ENCODE results near the gene TRIOBP. TPM values are rescaled to one million over a fixed set of nuclear protein-coding genes. Genes with fewer than 3 reads are reported as not detected.

TRIOBP gene
- total RNA-seq, 1 donor from 2014 or later, result 49.5 TPM

DNA sequence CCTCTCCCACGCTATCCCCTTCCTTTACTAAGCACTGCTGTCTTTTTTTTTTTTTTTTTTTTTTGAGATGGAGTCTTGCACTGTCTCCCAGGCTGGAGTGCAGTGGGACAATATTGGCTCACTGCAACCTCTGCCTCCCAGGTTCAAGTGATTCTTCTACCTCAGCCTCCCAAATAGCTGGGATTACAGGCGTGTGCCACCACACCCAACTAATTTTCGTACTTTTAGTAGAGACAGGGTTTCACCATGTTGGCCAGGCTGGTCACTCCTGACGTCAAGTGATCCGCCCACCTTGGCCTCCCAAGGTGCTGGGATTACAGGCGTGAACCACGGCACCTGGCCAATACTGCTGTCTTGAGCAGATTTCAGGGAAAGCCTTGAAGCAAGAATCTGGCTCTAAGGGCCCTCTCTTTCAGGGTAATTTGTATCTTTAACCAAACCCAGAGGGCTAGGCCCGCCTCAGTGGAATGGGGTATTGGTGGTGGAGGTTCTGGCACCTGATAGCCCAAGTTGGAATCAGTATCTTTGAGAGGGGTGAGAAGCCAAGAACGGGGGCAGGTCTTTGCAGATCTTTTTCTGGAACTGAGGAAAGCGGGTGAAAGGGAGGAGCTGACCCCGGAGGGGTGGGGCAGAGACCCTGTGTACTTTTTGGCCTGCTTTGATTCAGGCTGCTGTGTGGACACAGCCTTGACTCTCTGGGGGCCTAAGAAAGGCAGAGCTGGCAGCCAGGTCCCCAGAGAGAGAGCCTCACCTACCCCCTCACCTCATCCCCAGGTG is 37.0 kb downstream of the TRIOBP start:
- Mint-ChIP-seq H3K27ac (ENCODE audit: unreplicated experiment) (no peak overlapping the region), H3K4me1 (ENCODE audit: low read depth) (no peaks in the 10 kb centered on the region), H3K9me3 (ENCODE audit: low read depth) (peaks cover 3% of the 10 kb centered on the region), H3K27me3 (ENCODE audit: low read depth) (no peaks in the 10 kb centered on the region), H3K36me3 (ENCODE audit: low read depth) (no peaks in the 10 kb centered on the region), H3K4me3 (ENCODE audit: unreplicated experiment) (no peak overlapping the region)
- DNase-seq (ENCODE audit: low spot score), result no peak
- no peak for TF ChIP-seq CTCF (IDR thresholded peaks at IDR 0.05)

DNA sequence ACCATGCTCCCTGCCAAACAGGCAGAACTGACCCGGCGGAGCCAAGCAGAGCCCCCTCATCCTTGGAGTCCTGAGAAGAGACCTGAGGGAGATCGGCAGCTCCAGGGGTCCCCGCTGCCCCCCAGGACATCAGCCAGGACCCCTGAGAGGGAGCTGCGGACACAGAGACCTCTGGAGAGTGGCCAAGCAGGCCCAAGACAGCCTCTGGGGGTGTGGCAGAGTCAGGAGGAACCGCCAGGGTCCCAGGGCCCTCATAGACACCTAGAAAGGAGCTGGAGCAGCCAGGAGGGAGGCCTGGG is 37.5 kb downstream of the TRIOBP start:
- TF ChIP-seq CTCF (IDR thresholded peaks at IDR 0.05), result no peak
- H3K27me3 Mint-ChIP-seq (ENCODE audit: low read depth), result no peaks in the 10 kb centered on the region
- H3K4me3 Mint-ChIP-seq (ENCODE audit: unreplicated experiment), result no peak overlapping the region
- H3K9me3 Mint-ChIP-seq (ENCODE audit: low read depth), result peaks cover 3% of the 10 kb centered on the region
- no peaks in the 10 kb centered on the region for H3K4me1 Mint-ChIP-seq (ENCODE audit: low read depth)
- no peak for DNase-seq (ENCODE audit: low spot score)
- no peak overlapping the region for H3K27ac Mint-ChIP-seq (ENCODE audit: unreplicated experiment)
- no peaks in the 10 kb centered on the region for H3K36me3 Mint-ChIP-seq (ENCODE audit: low read depth)

DNA sequence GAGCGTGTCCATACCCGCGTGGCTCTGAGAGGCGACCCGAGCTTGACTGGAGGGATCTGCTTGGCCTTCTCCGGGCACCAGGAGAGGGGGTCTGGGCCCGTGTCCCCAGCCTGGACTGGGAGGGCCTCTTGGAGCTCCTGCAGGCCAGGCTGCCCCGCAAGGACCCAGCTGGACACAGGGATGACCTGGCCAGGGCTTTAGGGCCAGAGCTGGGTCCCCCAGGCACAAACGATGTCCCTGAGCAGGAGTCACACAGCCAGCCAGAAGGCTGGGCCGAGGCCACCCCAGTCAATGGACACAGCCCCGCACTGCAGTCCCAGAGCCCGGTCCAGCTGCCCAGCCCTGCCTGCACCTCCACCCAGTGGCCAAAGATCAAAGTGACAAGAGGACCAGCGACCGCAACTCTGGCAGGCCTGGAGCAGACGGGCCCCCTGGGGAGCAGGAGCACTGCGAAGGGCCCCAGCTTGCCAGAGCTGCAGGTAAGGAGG is 38.2 kb downstream of the TRIOBP start:
- no peak overlapping the region for H3K4me3 Mint-ChIP-seq (ENCODE audit: unreplicated experiment)
- H3K9me3 Mint-ChIP-seq (ENCODE audit: low read depth), result peaks cover 3% of the 10 kb centered on the region
- TF ChIP-seq CTCF (IDR thresholded peaks at IDR 0.05), result peak; percentile 72
- H3K27me3 Mint-ChIP-seq (ENCODE audit: low read depth), result no peaks in the 10 kb centered on the region
- H3K27ac Mint-ChIP-seq (ENCODE audit: unreplicated experiment), result no peak overlapping the region
- no peaks in the 10 kb centered on the region for H3K36me3 Mint-ChIP-seq (ENCODE audit: low read depth)
- no peak for DNase-seq (ENCODE audit: low spot score)
- no peaks in the 10 kb centered on the region for H3K4me1 Mint-ChIP-seq (ENCODE audit: low read depth)

GRCh38 chr22:37739035-37739434 is 42.2 kb downstream of the TRIOBP start:
- H3K27ac Mint-ChIP-seq (ENCODE audit: unreplicated experiment), result no peak overlapping the region
- H3K27me3 Mint-ChIP-seq (ENCODE audit: low read depth), result no peaks in the 10 kb centered on the region
- H3K9me3 Mint-ChIP-seq (ENCODE audit: low read depth), result peaks cover 3% of the 10 kb centered on the region
- no peak overlapping the region for H3K4me3 Mint-ChIP-seq (ENCODE audit: unreplicated experiment)
- peaks cover 22% of the 10 kb centered on the region for H3K4me1 Mint-ChIP-seq (ENCODE audit: low read depth)
- TF ChIP-seq CTCF (IDR thresholded peaks at IDR 0.05), result no peak
- no peaks in the 10 kb centered on the region for H3K36me3 Mint-ChIP-seq (ENCODE audit: low read depth)
- no peak for DNase-seq (ENCODE audit: low spot score)

DNA sequence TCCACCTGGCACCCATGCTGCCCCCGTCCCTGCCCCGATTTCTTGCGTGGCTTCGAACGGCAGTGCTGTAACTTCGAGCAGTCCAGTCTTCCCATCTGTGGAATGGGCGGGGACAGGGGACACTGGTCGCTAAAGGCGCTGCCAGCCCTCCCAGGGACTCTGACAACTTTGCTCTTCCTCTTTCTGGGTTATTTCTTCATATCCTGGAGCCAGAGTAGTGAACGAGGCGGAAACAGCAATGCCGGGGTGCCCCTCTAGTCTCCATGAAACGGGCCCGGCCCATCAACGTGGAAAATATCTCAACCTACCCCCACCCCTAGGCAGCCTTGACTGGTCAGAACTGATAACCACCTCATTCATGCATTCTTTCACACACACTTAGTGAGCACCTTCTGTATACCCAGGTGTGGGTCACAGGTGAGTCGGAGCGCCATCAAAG is 42.8 kb downstream of the TRIOBP start:
- Mint-ChIP-seq H3K27ac (ENCODE audit: unreplicated experiment) (no peak overlapping the region), H3K4me1 (ENCODE audit: low read depth) (peaks cover 22% of the 10 kb centered on the region), H3K27me3 (ENCODE audit: low read depth) (no peaks in the 10 kb centered on the region), H3K4me3 (ENCODE audit: unreplicated experiment) (no peak overlapping the region), H3K9me3 (ENCODE audit: low read depth) (peaks cover 3% of the 10 kb centered on the region), H3K36me3 (ENCODE audit: low read depth) (no peaks in the 10 kb centered on the region)
- no peak for DNase-seq (ENCODE audit: low spot score)
- TF ChIP-seq CTCF (IDR thresholded peaks at IDR 0.05), result no peak

All from chondrocyte (in vitro differentiated cells).